Stimulated activated CD8-positive, alpha-beta memory T cell treated with anti-CD3 and anti-CD28 coated beads, Interleukin-4, amount 100 ng/mL, for 1 hour (primary cell): ENCODE measurements around the gene KIAA0586.
"Not testable (repeated sequence)": the region's sequence is repeated elsewhere in the genome, so short reads cannot be mapped to it uniquely, and the experiment has no call there.

Experiments used
- DNase-seq, 2 donors: peaks; one replicate each; pipeline ENCODE4 v3.0.0-alpha.2; 2020; ENCODE audit warnings: low read depth in 2 of 2, low spot score in 1 of 2

Gene KIAA0586

GRCh38 chr14:58427281-58428117 lies at the start of gene KIAA0586, which contains the start of gene TIMM9:
Gene KIAA0586, plus strand, starts transcription at chr14:58427719. Its CDS starts 546 bp downstream, at chr14:58428265.
Gene TIMM9, minus strand, starts transcription at chr14:58427531. Its CDS starts 15,586 bp downstream, at chr14:58411945.
- DNase-seq = peak; percentile 87 to 91

- no peak for DNase-seq
These were observed 36.7 kb upstream of the KIAA0586 start for GRCh38 chr14:58390830-58391229.

GRCh38 chr14:58395562-58395811 lies 32.0 kb upstream of the KIAA0586 start:
- no peak for DNase-seq

- DNase-seq = peak; percentile 22 to 49
These were observed 31.4 kb upstream of the KIAA0586 start, which contains the start of gene TOMM20L for GRCh38 chr14:58395812-58396788. Gene TOMM20L, plus strand, starts transcription at chr14:58395930. Its CDS starts 28 bp downstream, at chr14:58395958.

- DNase-seq = no peak
These were observed 30.4 kb upstream of the KIAA0586 start for GRCh38 chr14:58397156-58397555.

- DNase-seq = no peak
These were observed 29.0 kb upstream of the KIAA0586 start for GRCh38 chr14:58398495-58398894.

GRCh38 chr14:58398895-58399294 lies 28.6 kb upstream of the KIAA0586 start:
- no peak for DNase-seq

GRCh38 chr14:58401587-58401986 lies 25.9 kb upstream of the KIAA0586 start:
- no peak for DNase-seq

- no peak for DNase-seq
These were observed 18.8 kb upstream of the KIAA0586 start for GRCh38 chr14:58408681-58409215.

- DNase-seq = no peak
These were observed 12.7 kb upstream of the KIAA0586 start for GRCh38 chr14:58414845-58415244.

- no peak for DNase-seq
These were observed 11.6 kb upstream of the KIAA0586 start for GRCh38 chr14:58415636-58416547.

GRCh38 chr14:58416934-58417333 lies 10.6 kb upstream of the KIAA0586 start:
- DNase-seq = not testable (repeated sequence)

GRCh38 chr14:58426670-58427280 lies 744 bp upstream of the KIAA0586 start:
- peak; percentile 11 to 17 for DNase-seq

GRCh38 chr14:58428118-58428683 lies 682 bp downstream of the KIAA0586 start:
- no peak for DNase-seq

- no peak for DNase-seq
These were observed 2.6 kb downstream of the KIAA0586 start for GRCh38 chr14:58430156-58430555.

- DNase-seq = no peak
These were observed 12.0 kb downstream of the KIAA0586 start for GRCh38 chr14:58439476-58439875.

GRCh38 chr14:58444627-58445026 lies 17.1 kb downstream of the KIAA0586 start:
- DNase-seq = no peak

GRCh38 chr14:58455593-58456265 lies 28.2 kb downstream of the KIAA0586 start:
- DNase-seq = no peak

GRCh38 chr14:58460772-58461171 lies 33.3 kb downstream of the KIAA0586 start:
- no peak for DNase-seq
